Spleen (tissue), 11 donors: ENCODE results near the gene PERM1. TPM values are rescaled to one million over a fixed set of nuclear protein-coding genes. Genes with fewer than 3 reads are reported as not detected.

Source experiments
- DNase-seq: peaks from one replicate; pipeline ENCODE4 v3.0.0-alpha.2; 2020
- H3K27ac ChIP-seq, 8 donors: fragments of 200-600 bp; sonication (generic) in 7 of 8; 1 replicate in 4 of 8; 2 replicates in 4 of 8; pipeline versions ENCODE4 v1.5.0 to v1.8.0; 2016 to 2021; ENCODE audit warnings: inconsistent platforms in 4 of 8, mild to moderate bottlenecking in 4 of 8, moderate library complexity in 1 of 8
- H3K27me3 ChIP-seq, 7 donors: fragments of 200-600 bp; sonication (generic) in 6 of 7; replicated peaks in 1 of 7; 1 replicate in 4 of 7; 2 replicates in 3 of 7; pipeline versions ENCODE4 v1.5.0 to v1.8.0; 2016 to 2021; ENCODE audit warnings: inconsistent platforms in 3 of 7, mild to moderate bottlenecking in 1 of 7
- H3K36me3 ChIP-seq, 6 donors: fragments of 200-600 bp; sonication (generic) in 5 of 6; 1 replicate in 4 of 6; 2 replicates in 2 of 6; pipeline versions ENCODE4 v1.5.0 to v1.8.0; 2016 to 2021; ENCODE audit warnings: inconsistent platforms in 2 of 6
- H3K4me1 ChIP-seq, 6 donors: fragments of 200-600 bp; sonication (generic) in 5 of 6; 1 replicate in 3 of 6; 2 replicates in 3 of 6; pipeline versions ENCODE4 v1.5.0 to v1.8.0; 2016 to 2021; ENCODE audit warnings: inconsistent platforms in 3 of 6
- H3K4me3 ChIP-seq, 8 donors: fragments of 200-600 bp; sonication (generic) in 7 of 8; 1 replicate in 4 of 8; 2 replicates in 4 of 8; pipeline versions ENCODE4 v1.5.0 to v1.8.0; 2016 to 2021; ENCODE audit warnings: inconsistent platforms in 4 of 8, mild to moderate bottlenecking in 4 of 8, moderate library complexity in 2 of 8
- H3K9me3 ChIP-seq, 8 donors: fragments of 200-600 bp; sonication (generic) in 7 of 8; 1 replicate in 4 of 8; 2 replicates in 4 of 8; pipeline versions ENCODE4 v1.5.0 to v1.8.0; 2016 to 2021; ENCODE audit warnings: inconsistent platforms in 4 of 8
- POLR2A ChIP-seq, 3 donors: fragments of 450-650 bp; IDR thresholded peaks; one replicate each; pipeline ENCODE4 v1.5.1; 2017; ENCODE audit warnings: antibody characterized with exemption in 3 of 3, mild to moderate bottlenecking in 1 of 3
- POLR2AphosphoS5 ChIP-seq, 3 donors: sonication (generic); formaldehyde crosslinking; IDR thresholded peaks; one replicate each; pipeline ENCODE4 v1.5.1; 2017; ENCODE audit warnings: antibody characterized with exemption in 3 of 3
- WGBS, 5 donors: extraction: QIAGEN DNeasy Blood & Tissue Kit in 3 of 5; methylation state at CpG; one replicate each; pipeline versions ENCODE4 v1.1.5 to v1.1.7; 2013 to 2018; 5-methylcytosine and 5-hydroxymethylcytosine counted together
- intact Hi-C: fragments of 100-400 bp; cut with DNase I; formaldehyde crosslinking; loops from one replicate; pipeline ENCODE4 v1.15.0; 2023; ENCODE audit warnings: low total_unique reads
- polyA plus RNA-seq, 3 donors: library from polyadenylated mRNA; stranded (reverse); fragments of 200-250 nt; gene quantifications; one replicate each; pipeline ENCODE4 v1.2.1, GENCODE V29; 2013
- total RNA-seq, 7 donors: library from RNA; depleted of rRNA in 3 of 7; stranded (reverse); fragments of >200 nt in 3 of 7; fragmentation: NEBNext Ultra II Directional in 4 of 7; extraction: Animal tissue kit (Norgen Biotek cat#: 25700) in 4 of 7; gene quantifications; one replicate each; pipeline versions ENCODE4 v1.1.0 to v1.2.1, GENCODE V29; 2016 to 2021
- TF ChIP-seq, protein P1 (sequence below), 11 experiments: fragments of 200-600 bp in 7 of 11; fragments of 450-650 bp in 4 of 11; sonication (generic) in 4 of 11; IDR thresholded peaks in 8 of 11; conservative IDR thresholded peaks in 3 of 11; 1 replicate in 7 of 11; 2 replicates in 4 of 11; pipeline versions ENCODE4 v1.4.0 to v1.8.0; 2016 to 2021; ENCODE audit warnings: antibody characterized with exemption in 11 of 11, inconsistent platforms in 4 of 11, mild to moderate bottlenecking in 1 of 11
- donor health status: healthy with polysubstance abuse.
- donor health status: DM: no; HTN: no; CAD: no; lungs with moderate emphysema.
- donor health status: DM: no; HTN: no; CAD: no.
- donor health status: Bipolar disorder and iron deficiency.
- donor health status: healthy.
- donor health status: DM: no; HTN: no; CAD: no.
- donor health status: DM: yes; HTN: yes; CAD: no.

Gene PERM1
- total and polyA plus RNA-seq, 10 donors: 0.20 to 0.85 (median 0.50) TPM; not detected in 4

DNA sequence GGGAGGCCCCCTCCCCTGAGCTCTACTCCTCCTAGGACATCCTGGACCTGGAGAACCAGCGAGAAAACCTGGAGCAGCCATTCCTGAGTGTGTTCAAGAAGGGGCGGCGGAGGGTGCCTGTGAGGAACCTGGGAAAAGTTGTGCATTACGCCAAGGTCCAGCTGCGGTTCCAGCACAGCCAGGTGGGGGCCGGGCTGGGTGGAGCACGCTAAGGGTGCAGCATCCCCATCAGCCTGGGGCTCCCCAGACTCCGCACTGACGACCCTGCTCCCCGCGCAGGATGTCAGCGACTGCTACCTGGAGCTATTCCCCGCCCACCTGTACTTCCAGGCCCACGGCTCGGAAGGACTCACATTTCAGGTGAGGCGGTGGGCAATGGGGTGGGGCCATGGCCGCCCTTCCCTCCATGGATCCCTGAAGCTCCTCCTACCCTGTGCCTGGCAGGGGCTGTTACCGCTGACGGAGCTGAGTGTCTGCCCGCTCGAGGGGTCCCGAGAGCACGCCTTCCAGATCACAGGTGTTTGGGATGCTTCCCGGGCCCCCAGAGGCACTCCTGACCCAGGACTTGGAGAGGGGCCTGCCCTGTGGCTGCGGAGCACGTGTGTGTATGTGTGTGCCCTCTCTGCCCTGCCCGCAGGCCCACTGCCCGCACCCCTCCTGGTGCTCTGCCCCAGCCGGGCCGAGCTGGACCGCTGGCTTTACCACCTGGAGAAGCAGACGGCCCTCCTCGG, 11.5 kb downstream of the PERM1 start:
- Histone ChIP-seq H3K27ac (no peak overlapping the region), H3K27me3 (peaks cover 10 to 97% (median 52%) of the 10 kb centered on the region in 7 donors), H3K4me1 (peaks cover 8 to 29% (median 20%) of the 10 kb centered on the region in 6 donors), H3K9me3 (no peaks in the 10 kb centered on the region), H3K4me3 (no peak overlapping the region), H3K36me3 (peaks cover 0 to under 1% (median 0%) of the 10 kb centered on the region in 6 donors)
- WGBS, 5 donors: 22 to 53% (median 26%) methylated on average over 9 to 33 of the region's 33 CpGs
- intact Hi-C loops: no loop called here
- DNase-seq: peak; percentile 61
- TF ChIP-seq POLR2AphosphoS5 (IDR thresholded peaks at IDR 0.05) (no peak), POLR2A (IDR thresholded peaks at IDR 0.05) (no peak)
- TF ChIP-seq, protein P1, sequence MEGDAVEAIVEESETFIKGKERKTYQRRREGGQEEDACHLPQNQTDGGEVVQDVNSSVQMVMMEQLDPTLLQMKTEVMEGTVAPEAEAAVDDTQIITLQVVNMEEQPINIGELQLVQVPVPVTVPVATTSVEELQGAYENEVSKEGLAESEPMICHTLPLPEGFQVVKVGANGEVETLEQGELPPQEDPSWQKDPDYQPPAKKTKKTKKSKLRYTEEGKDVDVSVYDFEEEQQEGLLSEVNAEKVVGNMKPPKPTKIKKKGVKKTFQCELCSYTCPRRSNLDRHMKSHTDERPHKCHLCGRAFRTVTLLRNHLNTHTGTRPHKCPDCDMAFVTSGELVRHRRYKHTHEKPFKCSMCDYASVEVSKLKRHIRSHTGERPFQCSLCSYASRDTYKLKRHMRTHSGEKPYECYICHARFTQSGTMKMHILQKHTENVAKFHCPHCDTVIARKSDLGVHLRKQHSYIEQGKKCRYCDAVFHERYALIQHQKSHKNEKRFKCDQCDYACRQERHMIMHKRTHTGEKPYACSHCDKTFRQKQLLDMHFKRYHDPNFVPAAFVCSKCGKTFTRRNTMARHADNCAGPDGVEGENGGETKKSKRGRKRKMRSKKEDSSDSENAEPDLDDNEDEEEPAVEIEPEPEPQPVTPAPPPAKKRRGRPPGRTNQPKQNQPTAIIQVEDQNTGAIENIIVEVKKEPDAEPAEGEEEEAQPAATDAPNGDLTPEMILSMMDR (IDR thresholded peaks at IDR 0.05 in 8 of 11, conservative IDR thresholded peaks at IDR 0.05 in 3 of 11): no peak

DNA sequence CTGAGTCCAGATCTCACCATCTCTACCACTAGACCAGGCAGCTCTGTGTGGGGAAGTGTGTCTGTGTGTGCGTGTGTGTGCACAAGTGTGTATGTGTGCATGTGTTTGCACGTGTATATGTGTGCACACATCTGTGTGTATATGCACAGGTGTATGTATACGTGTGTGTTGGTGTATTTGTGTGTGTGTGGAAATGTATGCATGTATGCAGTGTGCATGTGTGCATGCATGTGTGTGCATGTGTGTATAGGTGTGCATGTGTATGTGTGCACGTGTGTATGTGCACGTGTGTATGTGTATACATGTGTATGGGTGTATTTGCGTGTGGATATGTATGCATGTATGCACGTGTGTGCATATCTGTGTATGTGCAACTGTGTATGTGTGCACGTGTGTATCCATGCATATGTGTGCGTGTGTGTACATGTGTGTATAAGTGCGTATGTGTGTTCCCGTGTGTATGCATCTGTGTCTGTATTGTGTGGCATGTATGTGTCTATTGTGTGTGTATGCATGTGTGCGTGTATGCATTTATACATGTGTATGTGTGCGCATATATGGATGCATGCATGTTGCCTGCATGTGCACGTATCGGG, 12.5 kb downstream of the PERM1 start:
- TF ChIP-seq POLR2A (IDR thresholded peaks at IDR 0.05) (no peak), POLR2AphosphoS5 (IDR thresholded peaks at IDR 0.05) (no peak)
- TF ChIP-seq, protein P1 (IDR thresholded peaks at IDR 0.05 in 8 of 11, conservative IDR thresholded peaks at IDR 0.05 in 3 of 11): no peak
- WGBS, 5 donors: 80 to 90% (median 82%) methylated on average over 15 of the region's 15 CpGs
- DNase-seq: no peak

DNA sequence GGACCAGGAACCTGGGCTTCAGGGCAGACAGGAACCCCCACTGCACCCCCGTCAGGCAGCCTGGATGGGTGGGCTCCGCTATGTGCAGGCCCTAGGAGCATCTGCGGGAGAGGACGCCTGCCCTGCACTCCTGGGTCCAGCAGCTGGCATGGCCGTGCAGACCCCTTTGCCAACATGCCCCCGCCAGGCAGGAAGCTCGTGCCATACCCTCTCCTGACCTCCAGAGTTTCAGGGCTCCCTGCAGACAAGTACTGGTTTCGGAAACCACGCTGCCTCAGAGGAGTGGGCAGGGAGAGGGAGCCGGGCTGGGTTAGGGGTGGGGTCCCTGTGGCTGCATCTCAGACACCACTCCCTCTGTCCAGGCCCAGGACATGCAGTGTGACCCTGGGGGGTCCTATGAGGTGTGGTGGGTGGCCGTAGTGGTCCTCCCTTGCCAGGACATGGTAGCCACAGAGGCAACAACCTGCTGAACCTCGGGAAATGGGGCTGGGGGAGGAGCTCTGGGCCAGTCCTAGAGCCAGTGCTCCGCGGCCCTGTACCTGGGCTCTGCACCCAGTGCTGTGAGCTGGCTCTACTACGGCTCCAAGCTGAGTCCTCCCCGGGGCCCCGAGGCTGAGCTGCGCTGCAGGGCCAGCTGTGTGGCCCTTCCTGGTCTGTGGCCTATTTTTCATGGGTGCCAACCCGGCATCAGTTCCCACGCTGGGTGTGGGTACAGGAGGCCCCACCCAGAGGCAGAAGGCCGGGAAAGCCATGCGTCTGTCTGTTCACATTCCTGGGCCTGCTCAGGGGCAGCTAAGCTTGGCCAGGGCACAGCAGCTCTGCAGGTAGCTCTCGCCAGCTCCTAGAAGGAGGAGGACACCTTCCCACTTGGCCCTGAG, 14.2 kb downstream of the PERM1 start:
- TF ChIP-seq POLR2AphosphoS5 (IDR thresholded peaks at IDR 0.05): no peak
- no peak for TF ChIP-seq POLR2A (IDR thresholded peaks at IDR 0.05)
- TF ChIP-seq, protein P1 (IDR thresholded peaks at IDR 0.05 in 8 of 11, conservative IDR thresholded peaks at IDR 0.05 in 3 of 11): no peak
- Histone ChIP-seq H3K9me3 (no peaks in the 10 kb centered on the region), H3K36me3 (peaks cover 0 to 22% (median 6%) of the 10 kb centered on the region in 6 donors), H3K4me1 (peaks cover 8 to 31% (median 20%) of the 10 kb centered on the region in 6 donors), H3K27ac (no peak overlapping the region), H3K4me3 (peak overlapping the region in 4 of 8 donors; percentile 57 to 78 (median 62)), H3K27me3 (peaks cover 10 to 70% (median 26%) of the 10 kb centered on the region in 7 donors)
- 66 to 74% (median 74%) methylated on average over 9 to 23 of the region's 23 CpGs for WGBS, 5 donors
- intact Hi-C loops: no loop called here
- DNase-seq: no peak

More for the DNA sequence above, 12.5 kb downstream of the PERM1 start:
- no peak overlapping the region for H3K27ac ChIP-seq
- no peak overlapping the region for H3K4me3 ChIP-seq
- H3K4me1 ChIP-seq: peaks cover 8 to 26% (median 20%) of the 10 kb centered on the region in 6 donors
- peaks cover 10 to 87% (median 42%) of the 10 kb centered on the region in 7 donors for H3K27me3 ChIP-seq
- H3K9me3 ChIP-seq: no peaks in the 10 kb centered on the region
- intact Hi-C loops: no loop called here
- peaks cover 0 to 6% (median 0%) of the 10 kb centered on the region in 6 donors for H3K36me3 ChIP-seq
